HG03575 (cell line): ENCODE measurements around the gene PROZ.

Experiments
- ATAC-seq: cut with Tn5 transposase; IDR thresholded peaks from one replicate; pipeline ENCODE4 v1.9.1; 2021; ENCODE audit not compliant: unreplicated experiment, insufficient number of reproducible peaks, low FRiP score; ENCODE audit errors: extremely low read depth

The PROZ gene

DNA sequence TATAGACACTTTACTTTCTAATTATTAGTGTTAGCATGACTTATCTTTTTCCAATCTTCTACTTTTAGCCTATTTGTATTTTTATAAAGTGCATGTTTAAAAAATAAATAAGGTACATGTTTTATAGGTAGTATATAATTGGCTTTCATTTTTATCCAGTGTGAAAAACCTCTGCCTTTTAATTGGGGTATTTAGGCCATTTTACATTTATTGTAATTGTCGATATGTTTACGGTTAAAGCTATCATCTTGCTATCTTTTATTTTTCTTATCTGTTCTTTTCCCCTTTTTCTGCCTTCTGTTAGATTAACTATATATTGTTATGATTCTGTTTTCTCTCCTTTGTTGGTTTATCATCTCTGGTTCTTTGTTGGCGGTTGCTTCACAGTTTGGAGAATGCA lies 9.1 kb downstream of the PROZ start:
- ATAC-seq = no peak

DNA sequence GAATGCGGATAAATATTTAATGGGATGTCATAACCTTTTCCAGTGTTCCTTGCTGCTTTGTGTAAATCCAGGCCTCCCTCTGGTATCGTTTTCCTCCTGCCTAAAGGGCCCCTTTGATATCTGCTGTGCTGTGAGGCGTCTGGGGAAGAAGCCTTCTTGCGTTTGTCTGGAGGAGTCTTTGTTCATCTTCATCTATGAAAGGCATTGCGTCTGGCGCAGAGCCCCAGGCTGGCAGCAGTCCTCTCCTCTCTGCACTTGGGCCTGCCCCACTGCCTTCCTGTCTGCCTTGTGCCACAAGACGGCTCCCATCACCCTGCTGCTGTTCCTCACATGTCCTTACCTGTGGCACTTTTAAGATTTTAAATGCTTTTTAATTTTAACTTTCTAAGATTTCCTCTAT lies 9.8 kb downstream of the PROZ start:
- ATAC-seq = no peak

DNA sequence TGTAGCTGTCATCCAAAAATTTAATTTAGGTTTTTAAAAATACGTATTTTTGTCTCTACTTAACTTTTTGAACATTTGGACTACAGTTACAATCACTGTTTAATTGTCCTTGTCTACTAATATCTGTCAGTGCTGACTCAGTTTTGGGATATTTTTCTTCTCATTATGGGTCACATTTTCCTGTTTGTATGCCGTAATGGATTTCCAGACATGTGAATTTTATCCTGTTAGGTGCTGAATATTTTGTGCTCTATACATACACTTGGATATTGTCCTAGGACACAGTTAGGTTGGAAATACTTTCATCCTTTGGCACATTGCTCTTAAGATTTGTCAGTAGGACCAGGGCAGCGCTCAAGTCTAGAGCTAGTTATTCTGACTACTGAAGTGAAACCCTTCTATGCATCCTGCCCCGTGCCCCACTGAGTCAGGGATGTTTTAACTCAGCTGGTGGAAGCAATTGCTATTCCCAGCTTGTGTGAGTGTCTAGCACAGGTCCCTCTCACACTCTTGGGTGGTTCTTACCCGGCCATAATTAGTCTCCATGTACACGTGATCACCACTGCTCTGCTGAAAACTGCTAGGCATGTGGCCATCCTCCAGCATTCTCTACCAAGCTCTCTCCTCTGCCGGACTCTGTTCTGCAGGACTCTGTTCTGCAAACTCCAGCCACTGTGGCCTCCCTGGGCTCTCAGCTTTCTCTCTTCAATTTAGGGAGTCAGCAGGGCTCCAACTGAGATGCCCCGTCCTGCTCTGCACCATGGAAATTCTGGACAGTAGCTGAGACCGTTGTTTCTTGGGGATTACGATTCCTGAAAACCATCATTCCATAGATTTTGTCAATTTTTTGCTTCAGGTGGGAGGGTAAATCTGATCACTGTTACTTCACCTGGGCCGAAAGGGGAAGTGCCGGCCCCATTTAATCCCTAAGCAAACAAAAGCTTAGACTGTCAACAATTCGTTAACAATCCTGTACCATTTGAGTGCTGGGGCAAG lies 11.1 kb downstream of the PROZ start:
- no peak for ATAC-seq

DNA sequence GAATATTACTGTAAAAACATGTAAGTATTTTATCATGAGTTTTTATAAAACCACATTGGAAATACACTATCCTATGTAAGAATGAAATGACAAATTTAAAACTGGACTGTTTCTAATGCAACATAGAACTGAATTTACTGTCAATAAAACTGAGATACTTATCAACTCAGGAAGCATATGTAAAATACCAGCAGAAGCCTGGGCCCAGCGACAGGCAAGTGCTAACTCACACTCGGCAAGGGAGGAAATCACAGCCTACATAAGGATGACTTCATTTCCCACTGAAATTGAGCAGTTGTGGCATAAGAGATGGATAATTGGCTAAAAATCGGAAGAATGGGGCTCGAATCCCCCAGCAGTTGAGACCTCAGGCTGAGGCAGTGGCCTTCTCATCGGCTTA lies 12.1 kb downstream of the PROZ start:
- ATAC-seq = no peak

DNA sequence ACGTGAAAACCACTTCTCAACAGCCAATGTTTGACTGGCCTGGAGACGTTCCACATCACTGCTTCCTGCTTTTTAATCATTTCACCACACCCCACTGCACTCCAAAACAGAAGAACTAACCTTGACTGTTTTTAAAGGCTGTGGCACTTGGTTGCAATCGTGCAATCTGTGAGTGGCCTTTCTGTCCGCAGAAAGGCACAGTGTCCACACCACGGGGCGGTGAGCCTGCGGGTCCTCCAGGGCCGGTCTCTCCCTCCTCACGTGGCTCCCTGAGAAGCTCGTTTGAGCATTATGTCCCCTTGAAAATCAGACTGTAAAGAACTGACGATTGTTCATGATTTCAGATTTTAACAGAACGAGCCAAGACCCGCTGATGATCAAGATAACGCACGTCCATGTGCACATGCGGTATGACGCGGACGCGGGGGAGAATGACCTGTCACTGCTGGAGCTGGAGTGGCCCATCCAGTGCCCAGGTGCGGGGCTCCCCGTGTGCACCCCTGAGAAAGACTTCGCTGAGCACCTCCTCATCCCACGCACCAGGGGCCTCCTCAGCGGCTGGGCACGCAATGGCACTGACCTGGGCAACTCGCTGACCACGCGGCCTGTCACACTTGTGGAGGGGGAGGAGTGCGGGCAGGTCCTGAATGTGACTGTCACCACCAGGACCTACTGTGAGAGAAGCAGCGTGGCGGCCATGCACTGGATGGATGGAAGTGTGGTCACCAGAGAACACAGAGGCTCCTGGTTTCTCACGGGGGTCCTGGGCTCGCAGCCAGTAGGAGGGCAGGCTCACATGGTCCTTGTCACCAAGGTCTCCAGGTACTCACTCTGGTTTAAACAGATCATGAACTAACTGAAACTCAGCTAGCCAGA lies 13.0 kb downstream of the PROZ start:
- ATAC-seq = no peak

DNA sequence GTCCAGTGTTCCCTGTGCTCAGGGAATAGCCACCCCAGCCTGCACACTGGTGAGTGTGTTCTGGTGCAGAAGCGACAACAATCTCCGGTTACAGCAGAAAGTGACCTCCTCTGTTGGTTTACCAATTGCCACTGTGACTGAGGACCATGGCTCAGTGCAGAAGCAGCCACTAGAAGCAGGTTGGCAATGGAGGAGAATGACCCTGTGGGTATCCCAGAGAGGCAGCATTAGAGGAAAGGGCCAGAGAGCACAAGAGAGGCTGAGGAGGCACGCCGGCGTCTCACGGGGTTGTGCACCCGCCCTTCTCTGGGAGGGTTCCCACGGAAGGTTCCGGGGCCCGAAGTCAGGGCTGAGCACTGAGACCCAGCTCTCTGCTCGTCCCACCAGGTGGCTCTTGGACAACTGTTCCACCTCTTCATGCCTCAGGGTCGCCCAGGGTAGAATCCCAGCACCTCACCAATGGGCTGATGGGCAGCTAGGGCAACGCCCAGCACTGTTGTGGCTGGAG lies 14.0 kb downstream of the PROZ start:
- ATAC-seq = no peak

DNA sequence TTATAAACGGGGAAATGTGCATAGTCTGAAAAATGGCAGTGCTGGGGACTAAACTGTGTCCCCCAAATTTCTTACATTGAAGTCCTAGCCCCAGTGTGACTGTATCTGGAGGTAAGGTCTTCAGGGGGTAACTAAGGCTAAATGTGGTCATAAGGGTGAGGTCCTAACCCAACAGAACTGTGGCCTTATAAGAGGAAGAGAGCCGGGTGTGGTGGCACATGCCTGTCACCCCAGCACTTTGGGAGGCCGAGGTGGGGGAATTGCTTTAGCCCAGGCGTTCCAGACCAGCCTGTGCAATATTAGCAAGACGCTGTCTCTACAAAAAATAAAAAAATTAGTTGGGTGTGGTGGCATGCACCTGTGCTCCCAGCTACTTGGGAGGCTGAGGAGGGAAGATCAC lies 17.8 kb downstream of the PROZ start:
- no peak for ATAC-seq

DNA sequence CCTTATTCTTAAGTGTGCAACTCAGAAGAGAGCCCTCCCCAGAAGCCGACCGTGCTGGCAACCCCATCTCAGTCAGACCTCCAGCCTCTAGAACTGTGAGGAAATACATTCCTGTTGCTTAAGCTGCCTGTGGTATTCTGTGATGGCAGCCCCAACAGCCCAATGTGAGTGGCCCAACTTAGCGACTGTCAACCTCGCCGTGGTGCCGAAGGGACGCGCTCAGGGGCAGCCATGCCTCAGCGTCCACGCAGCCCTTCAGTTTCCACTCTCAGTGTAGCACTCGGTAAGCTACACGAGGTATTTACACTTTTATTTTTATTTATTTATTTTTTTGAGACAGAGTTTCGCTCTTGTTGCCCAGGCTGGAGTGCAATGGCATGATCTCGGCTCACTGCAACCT lies 18.4 kb downstream of the PROZ start:
- no peak for ATAC-seq

DNA sequence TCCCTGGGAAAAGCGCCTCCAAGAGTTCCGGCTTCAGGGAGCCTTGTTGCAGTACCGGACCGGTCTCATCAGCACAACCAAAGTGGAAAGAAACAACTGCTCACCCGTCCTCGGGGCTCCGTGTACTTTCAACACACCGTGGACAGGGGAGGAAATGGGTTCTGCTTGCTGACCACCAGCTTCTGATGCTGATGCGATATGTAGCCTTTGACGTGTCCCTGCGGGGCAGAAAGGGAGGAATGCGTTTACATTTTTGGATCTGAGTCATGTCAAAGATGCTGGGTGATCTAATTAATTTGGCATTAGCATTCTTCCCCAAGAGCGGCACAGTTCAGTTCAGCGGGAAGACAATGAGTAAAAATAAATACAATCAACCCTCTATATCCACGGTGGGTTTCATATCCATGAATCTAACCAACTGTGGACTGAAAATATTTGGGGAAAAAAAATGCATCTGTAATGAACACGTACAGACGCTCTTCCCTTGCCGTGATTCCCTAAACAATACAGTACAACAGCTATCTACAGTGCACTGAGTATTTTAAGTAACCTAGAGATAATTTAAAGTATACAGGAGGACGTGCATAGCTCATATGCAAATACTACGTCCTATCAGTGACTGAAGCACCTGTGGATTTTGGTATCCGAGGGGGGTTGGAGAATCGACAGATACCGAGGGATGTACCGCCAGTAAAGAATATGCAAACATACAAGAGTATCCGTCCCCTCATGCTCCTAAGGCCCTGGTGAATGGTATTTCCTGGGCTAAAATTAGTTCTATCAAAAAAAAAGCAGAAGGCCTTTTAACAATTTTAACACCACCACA lies 19.8 kb downstream of the PROZ start:
- no peak for ATAC-seq

DNA sequence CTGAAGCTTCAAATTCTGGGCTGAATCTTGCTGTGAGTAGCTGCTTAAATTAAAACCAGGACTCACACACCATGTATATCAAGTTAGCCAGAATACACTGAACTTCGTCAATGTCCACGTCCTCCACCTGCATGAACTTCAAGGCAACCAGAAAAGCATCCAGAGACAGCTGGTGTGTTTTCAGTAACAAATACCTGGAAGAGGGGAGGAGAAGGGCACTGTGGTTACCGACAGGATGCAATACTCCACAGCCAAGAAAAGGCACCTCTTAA lies 20.4 kb downstream of the PROZ start:
- ATAC-seq = no peak

DNA sequence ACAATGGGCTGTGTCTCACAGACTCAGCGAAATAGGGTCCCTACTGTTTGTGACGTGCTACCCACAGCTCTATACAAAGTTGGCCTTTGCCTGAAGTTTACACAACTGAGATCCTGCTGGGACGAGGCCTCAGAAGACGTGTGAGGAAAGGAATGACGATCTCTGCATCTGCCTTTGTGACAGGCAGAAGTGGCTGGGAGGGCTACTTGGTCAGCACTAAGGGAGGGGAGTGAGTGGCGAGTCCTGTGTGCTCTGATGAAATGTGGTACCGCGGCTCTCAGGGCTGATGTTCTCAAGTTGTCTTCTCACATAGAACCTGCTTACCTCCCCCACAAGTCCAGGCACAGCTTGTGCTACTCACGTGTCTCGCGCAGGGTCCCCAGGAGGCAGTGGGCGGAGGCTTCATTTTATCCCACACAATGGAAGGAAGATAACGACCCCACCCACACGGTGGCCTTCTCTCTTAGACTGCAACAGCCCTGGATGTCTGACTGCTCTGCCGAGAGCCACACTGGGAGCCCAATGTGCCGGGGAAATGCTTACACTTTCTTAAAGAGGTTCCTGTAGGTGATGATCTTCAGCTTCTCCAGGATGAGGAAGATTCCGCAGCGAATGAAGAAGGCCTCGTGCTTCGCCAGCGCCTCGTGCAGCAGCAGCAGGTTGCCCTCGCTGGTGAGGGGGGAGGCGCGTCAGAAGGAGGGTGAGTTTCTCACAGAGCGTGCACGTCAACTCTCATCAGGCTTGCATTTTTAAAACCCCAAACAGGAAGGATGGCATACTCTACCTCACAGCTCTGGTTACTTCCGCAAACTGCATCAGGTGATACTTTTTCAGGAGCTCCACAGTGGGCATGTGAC lies 21.2 kb downstream of the PROZ start:
- no peak for ATAC-seq

DNA sequence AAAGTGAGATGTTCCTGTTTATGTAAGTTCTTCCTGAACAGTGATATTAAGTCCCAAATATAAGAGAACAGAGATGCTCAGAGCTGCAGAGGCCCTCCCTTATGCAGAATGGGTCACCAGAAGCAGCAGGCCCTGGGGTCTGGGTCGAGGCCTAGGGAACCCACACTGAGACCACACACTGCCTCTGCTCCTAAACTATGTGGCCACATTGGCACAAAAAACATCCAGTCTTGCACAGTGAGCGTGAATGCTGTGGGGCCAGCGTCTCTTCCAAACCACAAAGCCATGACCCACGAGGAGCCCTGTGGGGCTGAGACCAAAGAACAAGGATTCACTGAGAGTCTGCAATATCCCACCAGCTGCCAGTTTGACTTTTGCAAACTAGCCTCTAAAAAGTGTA lies 23.6 kb downstream of the PROZ start:
- ATAC-seq = no peak

DNA sequence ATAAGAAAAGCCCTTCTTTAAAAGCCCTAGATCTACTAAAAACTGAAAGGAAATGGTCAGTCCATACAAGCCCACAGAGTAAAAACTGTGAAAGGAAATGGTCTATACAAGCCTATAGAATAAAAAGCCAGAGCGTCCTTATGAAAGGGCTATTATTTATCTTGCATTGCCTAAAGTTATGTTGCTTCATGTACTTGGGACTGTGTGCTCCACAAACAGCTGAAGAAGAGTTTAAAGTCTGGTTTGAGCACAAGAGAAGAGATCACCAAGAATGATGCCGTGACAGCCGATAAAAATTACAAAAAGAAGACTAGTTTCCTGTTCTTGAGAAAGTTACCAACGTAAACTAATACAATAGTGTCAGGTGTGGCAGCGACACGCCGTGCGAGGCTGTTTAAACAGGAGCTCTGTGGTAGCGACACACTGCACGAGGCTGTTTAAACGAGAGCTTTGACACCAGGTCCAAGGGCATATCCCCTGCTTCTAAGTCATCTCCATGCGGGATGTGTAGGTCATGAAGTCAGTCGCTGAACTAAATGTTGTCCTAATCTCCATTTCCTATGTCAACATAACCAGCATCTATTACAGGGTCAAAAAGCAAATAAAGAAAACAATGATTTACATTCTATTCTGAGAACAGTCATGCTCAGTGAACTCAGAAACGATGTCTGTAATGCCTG lies 25.1 kb downstream of the PROZ start:
- no peak for ATAC-seq

DNA sequence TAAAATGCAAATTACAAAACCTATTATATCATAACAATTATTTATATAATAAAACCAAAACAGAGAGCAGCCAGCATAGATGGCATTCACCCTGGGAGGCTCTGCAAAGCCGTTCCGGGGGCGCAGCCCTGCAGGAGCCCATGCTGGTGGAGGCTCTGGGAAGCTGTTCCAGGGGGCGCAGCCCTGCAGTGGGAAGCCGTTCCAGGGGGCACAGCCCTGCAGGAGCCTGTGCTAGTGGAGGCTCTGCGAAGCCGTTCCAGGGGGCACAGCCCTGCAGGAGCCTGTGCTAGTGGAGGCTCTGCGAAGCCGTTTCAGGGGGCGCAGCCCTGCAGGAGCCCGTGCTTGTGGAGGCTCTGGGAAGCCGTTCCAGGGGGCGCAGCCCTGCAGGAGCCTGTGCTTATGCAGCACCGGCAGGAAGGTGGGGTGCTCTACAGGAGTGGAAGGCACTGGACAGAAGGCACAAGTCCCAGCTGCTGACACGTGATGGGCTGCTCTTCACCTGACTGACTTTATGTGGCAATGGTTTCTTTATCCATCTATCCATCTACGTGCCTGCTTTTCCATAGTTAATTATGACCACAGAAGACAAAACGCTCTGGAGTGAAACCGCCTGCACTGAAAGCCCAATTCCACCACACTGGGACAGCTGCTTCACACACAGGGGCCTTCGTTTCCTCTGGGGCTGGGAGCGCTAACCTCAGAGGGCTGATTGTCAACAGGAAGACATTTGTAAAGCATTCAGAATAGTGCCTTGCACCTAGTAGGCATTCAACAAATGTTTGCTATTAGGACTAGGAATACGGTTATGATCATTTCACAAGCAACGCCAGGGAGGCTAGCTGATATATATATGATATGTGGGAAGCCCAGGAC lies 26.4 kb downstream of the PROZ start:
- ATAC-seq = no peak

DNA sequence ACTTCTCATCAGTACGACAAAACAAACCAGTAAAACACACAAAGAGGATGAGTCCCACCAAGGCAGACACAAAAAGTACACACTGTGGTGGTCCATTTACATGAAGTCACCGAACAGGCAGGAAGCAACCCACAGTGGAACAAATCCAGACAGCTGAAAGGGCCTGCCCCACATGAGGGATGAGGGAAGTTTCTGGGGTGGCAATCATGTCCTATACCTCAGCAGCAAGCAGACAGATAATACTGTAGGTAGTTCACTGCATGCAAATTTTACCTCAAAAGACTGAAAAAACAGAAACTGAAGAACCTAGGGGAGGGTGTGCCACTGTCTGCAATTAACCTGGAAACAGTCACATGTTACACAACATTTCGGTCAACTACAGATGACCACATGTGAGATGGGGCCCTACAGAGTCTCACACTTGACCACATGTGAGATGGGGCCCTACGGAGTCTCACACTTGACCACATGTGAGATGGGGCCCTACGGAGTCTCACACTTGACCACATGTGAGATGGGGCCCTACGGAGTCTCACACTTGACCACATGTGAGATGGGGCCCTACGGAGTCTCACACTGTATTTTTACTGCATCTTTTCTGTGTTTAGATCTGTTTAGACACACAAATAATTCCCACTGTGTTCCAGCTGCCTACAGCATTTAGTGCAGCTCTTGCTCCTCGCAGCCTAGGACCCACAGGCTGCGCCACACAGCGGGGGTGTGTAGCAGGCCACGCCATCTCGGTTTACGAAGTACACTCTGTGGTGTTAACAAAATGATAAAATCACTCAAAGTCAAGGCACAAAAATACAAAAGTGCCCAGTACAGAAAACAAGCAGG lies 27.8 kb downstream of the PROZ start:
- ATAC-seq = peak; percentile 68

DNA sequence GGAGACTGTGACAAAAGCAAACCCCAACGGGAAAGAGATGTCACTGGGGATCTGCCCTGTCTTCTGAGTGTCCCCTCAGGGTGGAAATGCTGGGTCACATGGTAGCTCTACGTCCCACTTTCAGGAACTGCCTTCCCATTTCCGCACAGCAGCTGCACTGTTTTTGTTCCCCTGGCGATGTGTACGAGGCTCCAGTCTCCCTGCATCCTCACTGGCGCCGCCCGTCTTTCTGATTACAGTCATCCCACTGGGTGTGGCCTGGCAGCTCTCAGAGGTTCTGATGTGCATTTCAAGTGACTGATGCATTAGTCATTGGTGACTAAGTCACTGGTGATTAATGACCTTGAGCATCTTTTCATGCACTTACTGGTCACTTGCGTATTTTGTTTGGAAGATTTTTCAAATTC lies 28.8 kb downstream of the PROZ start:
- ATAC-seq = no peak
